ENCODE results near the gene NTRK3.
"Not testable (repeated sequence)": the region's sequence is repeated elsewhere in the genome, so short reads cannot be mapped to it uniquely, and the experiment has no call there.

NTRK3 gene

DNA sequence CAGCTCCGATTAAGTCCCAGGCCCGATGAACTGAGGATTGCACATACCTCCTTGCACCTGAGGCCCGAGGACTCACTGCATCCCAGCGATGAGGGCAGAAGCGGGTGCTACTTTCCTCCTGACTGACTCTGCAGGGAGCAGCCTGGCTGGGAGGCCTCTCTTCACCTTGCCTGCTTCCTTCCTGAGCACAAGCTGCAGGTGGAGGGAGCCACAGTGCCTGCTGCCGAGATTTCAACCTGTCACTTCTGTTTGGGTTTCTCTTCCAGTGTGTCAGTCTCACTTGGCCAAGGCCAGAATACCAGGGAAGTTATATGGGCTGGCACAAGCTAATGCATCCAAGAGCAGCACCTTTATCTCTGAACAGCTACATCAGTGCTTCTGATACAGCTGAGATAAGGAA lies 185.4 kb downstream of the NTRK3 start:
- DNase-seq: no peak

DNA sequence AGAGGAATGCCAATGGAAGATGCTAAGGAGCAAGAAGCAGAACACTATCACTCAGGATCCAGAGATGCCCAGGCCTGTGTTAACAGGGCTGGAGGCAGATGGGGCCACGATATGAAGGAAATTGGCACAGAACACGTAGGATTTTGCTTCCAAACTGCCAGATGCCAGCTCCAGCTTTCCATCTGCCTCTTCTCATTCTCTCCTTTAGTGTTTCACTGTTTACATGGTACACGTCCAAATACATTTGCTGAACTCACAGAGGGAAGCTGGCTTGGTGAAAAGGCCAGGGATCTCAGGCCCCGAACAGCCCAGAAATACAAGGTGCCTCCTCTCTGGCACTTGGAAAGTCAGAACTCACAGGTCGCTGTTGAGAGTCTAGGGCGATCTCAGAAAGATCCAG lies 187.0 kb downstream of the NTRK3 start:
- DNase-seq: no peak

DNA sequence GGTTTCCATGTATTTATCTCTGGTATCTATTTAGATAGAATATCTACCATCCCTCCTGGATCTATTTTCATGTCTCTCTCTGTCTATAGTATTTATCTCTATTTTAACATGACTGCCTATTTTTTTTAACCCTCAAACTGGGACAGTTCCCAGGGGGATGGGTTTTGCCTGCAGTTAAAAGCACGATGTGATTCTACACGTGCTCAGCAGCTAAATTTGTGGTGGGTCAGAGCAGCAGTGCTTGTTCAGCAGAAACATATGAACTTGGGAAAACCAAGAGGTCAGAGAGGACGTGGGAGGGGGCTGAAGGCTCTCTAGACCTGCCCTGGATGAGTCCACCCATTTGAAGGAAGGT lies 189.2 kb downstream of the NTRK3 start:
- no peak for DNase-seq

DNA sequence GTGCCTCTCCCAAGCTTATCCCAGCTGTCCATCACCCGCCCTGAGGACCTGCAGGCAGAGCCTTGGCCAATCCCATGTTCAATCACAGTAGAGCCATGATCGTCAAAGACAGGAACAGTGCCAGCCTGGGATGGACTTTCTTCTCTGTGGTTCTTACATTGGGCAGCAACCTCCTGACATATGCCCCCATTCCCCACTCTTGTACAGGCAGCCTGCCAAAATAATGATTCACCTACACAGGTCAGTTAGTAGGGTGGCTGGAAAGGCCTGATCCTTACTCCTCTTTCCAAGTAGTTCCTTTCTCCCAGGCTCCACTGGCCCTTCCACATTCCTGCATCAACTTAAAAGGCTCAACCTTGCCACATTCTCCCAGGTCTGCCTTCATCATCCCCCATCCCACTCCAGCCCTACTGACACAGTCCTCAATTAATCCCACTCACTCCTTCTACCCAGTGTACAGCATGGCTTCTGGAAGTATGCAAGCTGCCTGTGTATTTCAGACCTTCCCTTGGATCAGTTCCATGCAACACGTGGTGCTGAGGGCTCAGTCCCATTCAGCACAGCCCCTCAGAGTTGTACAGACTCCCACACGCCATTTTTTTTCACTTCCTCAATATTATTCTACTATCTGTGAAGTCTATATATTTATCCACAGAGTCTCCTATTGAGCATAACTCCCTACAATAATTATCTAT lies 189.8 kb downstream of the NTRK3 start:
- no peak for DNase-seq

DNA sequence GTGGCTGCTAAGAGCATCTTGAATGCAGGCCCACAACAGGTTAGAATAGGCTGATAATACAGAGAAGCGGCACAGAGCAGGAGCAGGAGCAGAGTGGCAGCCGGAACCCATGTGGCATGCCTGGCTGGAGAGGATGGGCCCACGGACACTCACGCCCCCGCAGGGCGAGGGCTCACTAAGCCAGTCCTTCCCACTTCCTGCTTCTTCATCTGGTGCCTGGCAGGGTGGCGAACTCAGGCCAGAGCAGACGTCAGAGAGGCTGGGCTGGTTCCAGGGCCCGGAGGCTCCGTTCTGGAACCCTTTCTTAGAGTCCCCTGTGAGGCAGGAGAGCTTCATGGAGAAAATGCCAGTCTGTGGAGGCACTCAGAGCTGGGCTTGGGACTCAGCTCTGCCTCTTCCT lies 195.1 kb downstream of the NTRK3 start:
- no peak for DNase-seq

DNA sequence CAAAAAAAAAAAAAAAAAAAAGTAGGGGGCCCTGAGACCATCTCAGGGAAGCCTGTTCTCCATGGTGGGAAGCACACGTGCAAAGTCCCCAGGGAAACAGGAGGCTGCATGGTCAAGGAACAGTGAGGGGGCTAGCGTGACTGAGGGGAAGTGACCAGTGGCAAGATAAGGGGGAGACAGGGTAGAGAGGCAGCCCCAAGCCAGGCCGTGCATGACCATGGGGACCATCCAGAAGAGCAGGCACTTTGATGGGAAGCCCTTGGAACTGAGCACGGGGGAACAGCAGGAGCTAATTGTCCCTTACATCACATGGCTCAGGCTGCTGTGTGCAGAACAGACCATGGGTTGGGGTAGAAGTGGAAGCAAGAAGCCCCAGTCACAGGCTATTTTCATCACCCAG lies 196.2 kb downstream of the NTRK3 start:
- no peak for DNase-seq

DNA sequence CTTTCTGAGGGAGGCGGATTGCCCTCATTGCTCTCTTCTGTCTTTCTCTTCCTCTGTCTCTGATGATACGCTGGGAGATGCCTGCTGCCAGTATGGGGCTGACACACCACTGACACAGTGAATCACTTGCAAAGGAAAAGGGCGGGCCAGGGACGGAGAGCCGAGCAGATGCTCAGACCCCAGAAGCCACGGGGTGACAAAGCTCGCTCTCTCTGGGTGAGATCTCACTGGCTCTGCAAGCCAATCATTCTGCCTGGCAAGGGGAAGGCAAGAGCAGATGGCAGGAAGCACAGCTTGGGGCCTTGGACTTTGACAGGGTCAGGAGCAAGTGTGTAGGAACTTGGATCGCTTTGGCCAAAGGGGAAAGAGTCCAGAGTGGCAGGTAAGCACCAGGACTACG lies 198.7 kb downstream of the NTRK3 start:
- no peak for DNase-seq

DNA sequence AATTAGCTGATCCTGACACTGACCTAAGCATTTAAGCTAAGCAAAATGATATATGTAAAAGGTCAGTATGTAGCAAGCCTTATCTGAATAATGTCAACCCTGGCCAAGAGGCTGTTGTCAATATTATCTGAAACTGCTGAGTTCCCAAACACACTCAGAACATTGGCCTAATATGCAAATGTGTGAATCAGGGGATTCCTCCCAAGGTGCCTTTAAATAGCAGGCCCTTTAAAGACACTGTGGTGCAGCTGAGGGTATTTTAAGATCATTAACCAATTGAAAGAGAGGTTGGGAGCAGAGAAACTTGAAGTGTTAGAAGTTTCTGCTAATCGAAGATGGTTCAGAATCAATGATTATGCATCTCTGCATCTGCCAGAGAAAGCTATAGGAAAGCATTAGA lies 207.0 kb downstream of the NTRK3 start:
- no peak for DNase-seq

DNA sequence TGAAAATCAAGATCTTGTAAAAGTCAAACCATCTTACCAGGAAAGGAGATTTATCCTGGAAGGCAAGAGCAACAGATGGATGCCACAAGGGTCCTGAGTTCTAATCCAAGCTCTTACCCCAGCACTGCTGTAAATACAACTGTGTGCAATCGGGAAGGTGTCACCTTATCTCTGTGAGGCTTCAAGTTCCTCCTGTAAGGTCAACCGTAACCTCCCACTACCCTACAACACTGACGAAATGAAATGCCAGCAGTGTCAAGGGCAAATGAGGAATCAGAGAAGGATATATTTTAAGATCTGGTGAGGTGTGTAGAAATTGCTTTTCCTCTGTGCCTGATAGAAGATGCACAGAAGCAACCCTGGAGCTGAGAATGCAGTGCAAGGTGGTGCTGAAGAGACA lies 207.8 kb downstream of the NTRK3 start:
- no peak for DNase-seq

DNA sequence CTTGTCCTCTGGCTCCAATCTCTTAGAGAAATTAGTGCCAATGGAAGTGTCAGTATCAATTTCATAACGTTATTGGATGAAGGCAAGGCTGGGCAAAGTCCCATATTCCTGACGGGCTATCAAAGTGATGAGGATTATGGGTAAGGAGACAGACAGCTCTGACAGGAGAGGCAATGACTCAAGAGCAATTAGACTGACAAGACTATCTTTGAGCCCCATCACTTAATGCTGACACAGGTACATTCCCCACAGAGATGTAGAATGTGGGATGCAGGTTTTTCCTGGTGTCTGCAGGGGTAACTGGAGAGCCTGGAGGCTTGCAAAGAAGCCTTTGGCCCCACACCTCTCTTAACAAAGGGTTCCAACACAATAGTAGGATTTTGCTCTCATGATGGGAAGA lies 208.3 kb downstream of the NTRK3 start:
- DNase-seq: no peak

DNA sequence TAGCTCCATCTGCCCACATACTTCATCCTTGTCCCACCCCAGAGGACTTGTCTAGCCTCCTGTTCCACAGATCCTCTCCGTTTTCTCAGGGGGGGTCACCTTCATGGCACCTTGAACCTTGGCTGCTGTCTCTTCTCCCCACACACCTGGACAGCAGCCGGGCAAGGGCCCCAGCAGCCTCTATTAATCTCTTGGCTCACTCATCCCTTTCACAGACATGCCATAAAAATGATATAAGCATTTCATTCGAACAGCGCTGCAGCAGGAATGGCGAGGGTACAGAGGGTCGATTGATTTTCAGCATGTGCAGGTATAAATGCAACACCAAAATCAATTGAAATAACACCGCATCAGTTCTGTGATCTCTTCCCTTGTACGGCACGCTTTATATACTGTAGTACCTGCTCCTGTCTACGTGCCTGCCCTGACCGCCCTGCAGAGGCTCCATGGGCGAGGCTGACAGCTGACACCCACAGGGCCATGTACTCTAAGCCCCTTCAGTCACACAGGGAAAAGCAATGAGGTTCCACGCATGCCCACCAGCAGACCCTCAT lies 209.9 kb downstream of the NTRK3 start:
- no peak for DNase-seq

DNA sequence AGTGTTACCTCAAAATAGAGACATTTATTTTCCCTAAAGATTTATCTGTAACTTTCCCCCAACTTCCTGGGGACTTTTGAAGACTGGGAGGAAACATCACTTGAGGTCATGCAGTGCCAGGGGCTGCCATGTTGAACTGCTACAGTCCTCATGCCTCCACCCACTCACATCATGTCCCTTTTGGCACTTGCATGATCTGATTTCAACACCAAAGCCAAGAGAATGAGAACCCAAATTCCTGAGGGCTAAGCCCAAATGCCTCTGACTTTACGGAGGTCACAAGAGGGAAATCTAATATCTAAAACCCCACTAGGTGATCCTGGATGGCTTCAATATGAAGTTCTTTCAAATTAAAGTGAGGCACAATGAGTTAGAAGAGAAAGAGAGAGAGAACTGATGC lies 213.1 kb downstream of the NTRK3 start:
- DNase-seq: no peak

DNA sequence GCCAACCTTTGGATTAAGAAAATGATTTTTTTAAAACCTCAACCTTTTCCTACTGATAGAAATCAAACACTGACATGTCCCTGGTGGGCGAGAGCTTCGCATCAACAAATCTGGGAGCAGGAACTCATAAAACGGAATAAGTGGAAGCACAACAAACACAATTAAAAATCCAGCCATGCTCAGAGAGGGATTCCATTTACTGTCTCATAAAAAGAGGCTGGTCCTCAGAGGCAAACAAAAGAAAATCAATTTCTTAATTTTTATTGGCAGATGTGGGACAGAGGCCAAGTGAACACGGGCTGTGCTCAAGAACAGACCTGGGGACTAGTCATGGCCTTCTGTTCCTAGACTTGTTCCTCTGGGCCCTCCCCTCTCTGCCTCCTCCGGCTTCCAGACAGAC lies 214.5 kb downstream of the NTRK3 start:
- no peak for DNase-seq

DNA sequence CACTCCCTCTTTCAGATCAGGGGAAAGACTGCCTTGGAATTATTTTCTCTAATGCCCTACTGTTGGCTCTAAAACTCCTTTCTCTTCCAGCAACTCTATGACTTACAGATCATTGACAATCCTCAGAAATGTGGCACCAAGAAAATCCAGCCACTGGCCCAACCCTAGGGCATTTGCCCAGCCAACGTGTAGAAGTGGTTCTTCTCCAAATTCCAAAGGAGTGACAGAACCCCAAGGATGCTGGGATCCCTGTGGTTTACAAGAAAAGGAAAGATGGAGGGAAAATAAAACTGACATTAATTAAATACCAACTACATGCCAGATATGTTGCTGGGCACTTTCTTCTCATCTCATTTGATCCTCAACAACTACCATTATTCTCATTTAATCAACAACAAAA lies 216.0 kb downstream of the NTRK3 start:
- no peak for DNase-seq

DNA sequence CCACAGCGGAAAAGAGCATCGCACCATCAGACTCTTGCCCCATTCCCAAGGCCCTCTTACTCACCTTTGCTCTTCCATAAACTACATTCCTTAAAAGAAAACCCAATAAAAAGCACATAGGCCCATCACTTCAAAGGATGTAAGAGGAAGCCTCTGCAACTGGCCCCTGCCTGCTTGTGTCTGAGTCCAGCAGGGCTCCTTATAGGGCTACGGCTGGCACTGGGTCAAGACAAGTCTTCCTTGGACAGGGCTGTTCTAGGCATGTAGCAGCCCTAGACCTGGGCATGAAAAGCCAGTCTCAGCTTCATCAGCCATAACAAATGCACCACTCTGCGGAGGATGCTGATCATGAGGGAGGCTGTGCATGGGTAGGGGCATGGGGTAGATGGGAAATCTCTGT lies 218.3 kb downstream of the NTRK3 start:
- no peak for DNase-seq

DNA sequence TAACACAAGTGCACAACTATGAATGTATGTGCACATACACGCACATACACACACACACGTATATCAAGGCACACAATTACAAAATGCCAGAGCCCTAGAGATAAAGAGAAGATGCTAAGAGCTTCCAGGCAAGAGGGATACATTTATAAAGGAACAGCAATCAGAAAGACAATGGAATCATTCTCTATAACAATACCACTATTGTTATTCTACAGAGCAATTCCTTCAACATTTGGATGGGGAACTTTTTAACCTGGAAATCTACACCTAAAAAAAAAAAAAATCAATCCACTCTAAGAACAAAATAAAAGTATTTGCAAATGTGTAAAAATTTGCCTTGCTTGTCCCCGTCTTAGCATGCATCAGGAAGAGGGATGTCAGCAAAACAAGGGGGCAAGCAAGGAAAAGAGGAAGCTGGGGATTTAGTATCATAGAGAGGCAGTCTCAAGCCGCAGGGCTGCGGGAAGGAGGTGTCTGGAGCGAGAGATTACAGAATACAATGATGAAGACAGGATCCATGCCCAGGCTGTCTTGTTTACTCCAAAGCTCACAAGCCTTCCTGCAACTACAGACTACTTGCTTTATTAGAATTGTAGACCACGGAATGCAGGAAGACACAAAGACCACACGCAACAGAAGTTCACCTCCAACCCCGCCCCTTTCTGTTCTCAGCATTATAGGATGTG lies 220.2 kb downstream of the NTRK3 start:
- DNase-seq: no peak

DNA sequence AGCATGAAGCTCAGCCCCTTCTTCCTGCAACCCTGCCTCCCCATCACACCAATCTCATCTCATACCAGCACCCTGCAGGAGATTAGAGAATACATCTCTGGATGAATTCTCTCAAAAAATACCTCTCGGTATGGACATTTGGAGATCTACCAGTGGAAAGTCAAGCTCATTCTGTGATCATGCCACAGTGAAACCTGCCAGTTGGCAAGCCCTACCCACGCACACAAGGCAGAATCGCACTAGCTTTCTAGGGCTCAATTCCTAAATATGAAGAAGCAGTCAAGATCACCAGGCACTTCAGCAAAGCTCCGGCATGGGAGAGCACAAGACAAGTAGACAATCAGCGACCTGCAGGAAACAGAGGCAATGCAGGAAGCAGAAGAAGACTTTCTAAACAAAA lies 221.2 kb downstream of the NTRK3 start:
- no peak for DNase-seq

DNA sequence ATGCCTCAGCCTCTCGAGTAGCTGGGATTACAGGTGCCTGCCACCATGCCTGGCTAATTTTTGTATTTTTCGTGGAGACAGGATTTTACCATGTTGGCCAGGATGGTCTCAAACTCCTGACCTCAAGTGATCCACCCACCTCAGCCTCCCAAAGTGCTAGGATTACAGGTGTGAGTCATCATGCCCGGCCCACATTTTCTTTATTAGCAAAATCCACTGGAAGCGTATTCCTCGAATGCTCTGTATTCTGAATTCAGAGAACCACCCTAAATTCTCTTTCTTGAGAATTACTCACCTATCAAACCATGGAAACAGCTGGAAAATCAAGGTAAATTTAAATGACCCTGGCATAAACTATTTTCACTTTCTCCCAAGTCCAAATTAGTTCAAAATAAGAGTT lies 223.1 kb downstream of the NTRK3 start:
- not testable (repeated sequence) for DNase-seq

DNA sequence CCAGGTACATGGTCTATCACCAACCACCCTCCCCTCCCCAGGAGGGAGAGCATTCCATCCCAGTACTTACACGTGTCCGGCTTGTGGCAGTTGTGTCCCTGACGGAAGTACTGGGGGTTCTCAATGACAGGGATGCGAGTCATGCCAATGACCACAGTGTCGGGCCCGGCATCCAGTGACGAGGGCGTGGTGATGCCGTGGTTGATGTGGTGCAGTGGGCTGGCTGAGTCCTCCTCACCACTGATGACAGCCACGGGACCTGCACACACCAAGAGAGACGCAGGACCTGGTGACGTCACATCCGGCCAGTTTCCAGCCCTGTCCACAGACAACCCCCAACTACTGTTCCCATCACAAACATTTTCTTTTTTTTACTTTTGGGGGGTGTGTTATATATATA lies 223.8 kb downstream of the NTRK3 start:
- DNase-seq: no peak

DNA sequence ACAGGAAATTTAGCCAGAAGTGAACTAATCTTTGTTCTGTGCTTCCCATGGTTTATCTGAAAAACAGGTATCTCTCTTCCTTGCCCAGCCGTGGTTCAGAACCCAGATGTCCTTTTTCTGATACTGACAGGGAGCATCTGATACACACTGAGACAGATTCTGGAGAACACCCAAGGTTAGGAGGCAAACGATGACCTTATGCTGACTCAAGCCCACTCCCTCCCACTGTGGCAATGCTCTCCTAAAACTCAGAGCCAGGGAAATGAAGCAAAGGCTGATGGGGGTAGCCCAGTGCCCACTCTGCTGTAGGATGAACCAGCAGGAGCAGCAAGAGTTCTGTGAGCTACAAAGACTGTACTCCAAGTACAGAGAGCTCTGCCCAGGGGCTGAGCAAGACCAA lies 225.1 kb downstream of the NTRK3 start:
- no peak for DNase-seq

DNA sequence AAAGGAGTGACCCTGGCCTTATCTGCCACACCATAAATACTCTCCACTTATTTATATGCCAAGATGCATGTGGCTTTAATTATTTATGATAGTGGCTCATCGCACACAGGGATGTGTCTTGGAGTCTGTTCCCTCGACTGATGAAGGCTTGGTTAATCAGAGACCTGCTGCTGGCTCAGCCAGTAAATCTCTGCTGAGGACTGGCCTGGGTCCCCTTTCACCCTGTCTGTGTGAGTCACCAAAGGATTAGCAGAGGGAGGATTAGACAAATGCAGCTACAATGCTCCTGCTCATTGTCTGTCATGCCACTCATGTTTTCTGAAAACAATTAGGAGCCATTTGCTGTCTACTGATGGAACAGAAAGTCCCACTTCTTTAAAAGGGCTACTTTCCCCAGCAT lies 226.8 kb downstream of the NTRK3 start:
- no peak for DNase-seq

DNA sequence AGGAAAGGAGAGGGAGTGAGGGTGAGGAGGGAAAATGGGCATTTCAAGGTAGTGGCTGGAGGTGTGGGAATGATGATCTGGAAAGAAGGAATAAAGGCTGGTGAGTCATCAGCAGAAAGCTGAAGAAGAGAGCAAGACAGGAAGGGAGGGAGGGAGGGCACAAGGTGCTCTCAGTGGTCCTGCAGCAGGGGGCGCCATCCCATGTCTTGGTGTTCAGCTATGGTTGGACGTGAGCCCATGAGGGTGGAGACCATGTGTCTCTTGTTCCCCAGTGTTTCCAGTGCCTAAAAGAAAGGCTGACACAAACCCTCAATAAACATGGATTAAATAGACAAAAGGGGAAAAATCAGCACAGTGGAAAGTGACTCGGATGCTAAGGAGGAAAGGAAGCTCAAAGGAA lies 228.5 kb downstream of the NTRK3 start:
- no peak for DNase-seq

DNA sequence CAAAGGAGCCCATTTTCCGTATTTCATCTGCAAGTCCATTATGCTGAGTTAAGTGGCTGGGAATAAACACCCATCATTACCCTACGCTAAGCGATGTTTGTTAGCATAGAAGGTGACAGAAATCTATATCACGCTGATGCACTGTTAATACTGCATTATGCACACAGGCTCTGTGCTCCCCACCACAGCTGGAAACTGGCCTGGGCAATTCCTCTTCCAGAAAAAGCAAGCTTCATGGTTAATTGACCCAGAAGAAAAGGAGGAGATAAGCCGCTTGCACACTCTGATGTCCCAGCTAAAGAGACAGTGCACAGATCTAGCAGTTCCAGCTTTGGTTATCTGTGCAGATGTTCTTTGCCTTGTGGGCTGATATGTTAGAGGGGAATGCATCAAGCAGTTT lies 232.6 kb downstream of the NTRK3 start:
- no peak for DNase-seq

DNA sequence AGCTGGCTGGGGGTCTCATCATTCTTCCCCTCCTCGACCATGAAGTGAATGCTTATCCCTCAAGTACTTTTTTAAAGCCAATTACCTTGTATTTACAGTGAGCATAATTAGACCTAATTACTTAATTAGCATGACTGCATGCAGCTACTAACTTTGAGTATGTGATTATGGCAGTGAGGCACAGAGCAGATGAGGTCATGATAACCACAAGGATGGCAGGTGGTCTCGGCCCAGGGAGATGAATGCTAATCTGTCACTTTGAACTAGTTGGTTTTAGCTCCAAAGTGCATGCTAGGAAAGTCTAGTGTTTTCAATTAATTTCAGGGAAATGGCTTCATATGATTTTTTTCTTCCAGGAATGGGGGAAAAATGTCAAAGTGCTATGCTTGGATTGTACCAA lies 233.8 kb downstream of the NTRK3 start:
- DNase-seq: no peak

DNA sequence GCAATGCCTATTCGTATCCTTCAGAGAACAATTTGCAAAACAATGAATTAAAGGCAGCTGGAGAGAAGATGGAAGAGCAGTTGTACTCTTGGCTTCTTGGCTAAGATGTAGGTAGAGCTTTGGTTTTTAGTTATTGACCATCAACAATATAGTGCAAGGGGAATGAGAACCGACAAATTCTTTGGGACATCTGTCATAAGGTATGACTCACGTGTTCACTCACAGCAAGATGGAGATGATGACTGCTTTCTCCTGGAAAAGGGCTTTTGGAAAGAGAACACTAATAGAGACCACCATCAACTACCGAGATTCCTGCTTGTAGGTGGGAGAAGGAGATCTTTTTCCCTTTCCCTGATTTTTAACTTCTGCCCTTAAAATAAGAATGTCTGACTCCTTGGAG lies 234.9 kb downstream of the NTRK3 start:
- no peak for DNase-seq
